ENCODE measurements around the gene OR5H1.
"Not testable (repeated sequence)": the region's sequence is repeated elsewhere in the genome, so short reads cannot be mapped to it uniquely, and the experiment has no call there.

Gene OR5H1

DNA sequence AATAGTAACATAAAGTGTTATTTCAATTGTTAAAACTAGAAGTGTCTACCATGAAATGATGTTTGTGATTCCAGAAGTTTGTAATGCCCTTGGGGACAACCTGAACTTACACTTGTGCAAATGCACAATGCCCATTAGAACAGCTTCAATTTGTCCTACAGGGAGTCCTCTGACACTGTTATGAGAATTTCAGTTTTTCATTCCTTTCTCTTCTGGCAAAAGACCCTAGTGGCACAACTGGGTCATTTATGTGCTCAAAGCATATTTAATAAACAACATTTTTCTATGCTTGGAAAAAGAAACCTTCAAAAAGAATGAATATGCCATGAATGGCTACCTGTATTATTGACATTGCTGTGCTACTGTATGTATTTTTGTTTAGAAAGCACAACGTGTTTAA is at the start of gene OR5H1:
Gene OR5H1, plus strand, starts transcription at position 301 of the 400 bp plus-strand sequence. CDS start 1,977 bp downstream, outside the sequence.
- DNase-seq, result no peak

DNA sequence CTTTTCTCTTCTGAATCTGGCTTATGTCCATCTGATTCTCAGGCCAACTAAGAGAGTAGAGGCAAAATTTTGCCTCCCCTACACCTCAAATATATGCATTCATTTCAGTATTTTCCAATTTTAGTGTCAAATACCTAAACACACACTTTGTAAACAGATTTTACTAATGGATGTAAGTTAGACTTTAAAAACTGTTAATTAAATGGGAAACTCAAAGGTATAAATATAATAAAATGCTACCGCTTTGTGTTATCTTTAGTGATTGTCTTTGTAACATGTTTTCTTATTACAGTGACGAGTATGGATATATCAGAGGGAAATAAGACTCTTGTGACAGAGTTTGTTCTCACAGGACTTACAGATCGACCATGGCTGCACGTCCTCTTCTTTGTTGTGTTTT is 43.6 kb upstream of the OR5H1 start, which contains the start of gene OR5AC2:
Gene OR5AC2, plus strand, starts transcription at position 301 of the 400 bp plus-strand sequence. Its CDS starts 0 bp downstream, at position 301.
- no peak for DNase-seq

DNA sequence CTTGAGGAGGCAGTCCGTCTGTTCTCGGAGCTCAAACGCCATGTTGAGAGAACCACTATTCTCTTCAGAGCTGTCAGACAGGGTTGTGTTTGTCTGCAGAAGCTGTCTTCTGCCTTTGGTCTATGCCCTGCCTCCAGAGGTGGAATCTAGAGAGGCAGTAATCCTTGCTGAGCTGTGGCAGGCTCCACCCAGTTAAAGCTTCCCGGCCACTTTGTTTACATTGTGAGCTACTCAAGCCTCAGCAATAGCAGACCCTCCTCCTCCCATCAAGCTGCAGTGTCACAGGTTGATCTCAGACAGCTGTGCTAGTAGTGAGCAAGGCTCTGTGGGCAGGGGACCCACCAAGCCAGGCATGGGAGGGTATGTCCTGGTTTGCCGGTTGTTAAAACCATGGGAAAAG is 34.6 kb upstream of the OR5H1 start:
- no peak for DNase-seq

DNA sequence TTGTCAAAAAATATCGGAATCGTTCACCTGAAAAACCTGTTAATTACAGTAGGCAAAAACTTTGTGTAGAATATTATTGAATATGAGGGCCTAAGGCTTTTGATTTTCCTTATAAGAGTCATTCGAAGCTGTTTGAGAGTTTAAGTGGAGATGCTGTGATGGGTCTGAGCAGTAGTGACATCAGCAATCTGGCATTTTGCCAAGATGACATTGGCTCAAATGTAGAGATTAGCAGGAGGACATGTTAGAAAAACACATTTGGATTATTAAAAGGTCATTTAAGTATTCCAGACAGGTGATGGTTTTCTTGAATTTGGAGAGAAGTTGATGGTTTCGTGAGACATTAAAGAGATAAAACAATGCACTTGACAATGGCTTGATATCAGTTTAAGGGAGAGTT is 30.7 kb upstream of the OR5H1 start:
- no peak for DNase-seq

DNA sequence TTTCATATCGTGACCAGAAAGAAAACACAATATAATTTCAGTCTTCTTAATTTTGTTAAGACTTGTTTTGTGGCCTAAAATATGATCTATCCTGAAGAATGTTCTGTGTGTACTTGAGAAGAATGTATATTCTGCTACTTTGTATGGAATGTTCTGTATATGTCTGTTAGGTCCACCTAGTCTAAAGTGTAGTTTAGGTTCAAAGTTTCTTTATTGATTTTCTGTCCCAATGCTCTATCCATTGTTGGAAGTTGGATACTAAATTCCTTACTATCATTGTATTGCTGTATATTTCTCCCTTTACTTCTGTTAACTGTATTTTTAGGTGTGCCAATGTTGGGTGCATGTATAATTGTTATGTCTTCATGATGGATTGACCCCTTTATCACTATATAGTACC is 22.4 kb upstream of the OR5H1 start:
- DNase-seq, result no peak

DNA sequence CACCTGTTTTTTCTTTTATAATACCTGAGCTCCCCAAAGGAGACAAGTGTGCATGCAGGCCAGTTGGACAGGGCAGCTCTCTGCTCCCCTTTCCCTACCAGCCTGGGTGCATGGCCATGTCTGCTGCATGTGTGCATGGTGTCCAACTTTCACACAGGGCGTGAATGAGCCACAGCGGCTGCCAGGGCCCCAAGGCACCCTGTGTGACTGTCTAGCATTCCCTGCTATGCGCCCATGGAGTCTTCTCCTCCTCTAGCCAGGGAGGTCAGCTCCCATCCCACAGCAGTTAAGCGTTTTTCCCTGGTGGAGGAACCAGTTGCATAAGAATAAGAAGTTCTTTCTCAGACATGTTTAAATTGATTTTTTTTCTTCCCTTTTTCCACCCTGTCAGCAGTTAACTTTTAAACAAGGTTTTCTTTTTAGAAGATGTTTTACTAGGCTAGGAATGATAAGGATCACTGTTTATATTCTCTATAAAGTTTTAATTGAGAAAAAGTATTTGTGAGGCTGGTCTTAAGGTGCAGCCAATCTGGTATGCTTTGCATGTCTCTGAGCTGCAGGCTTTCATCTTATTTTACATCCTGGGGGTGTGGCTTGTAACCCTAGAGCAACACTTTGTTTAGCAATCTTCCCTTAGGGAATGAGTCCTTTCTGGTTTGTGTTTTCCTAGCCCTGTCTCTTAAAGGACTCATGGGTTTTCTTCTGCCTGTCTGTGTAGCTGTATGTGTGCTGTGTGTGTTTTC is 20.5 kb upstream of the OR5H1 start:
- DNase-seq, result no peak

DNA sequence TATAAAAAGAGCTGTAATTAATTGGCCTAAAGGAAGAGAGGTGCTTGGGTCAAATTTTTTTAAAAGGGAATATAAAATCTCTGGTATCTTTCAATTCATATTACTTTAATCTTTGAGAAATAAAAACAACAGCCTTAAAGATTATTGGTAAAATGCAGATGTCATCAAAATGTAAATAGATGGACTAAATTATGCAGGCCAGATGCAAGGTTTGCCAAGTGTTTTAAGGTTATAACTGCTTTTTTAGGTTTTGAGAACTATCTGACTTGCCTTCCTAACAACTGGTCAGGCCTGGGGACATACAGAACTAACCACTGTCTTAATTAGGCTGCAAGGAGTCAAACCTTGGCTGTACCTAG is 20.0 kb upstream of the OR5H1 start:
- DNase-seq, result no peak

DNA sequence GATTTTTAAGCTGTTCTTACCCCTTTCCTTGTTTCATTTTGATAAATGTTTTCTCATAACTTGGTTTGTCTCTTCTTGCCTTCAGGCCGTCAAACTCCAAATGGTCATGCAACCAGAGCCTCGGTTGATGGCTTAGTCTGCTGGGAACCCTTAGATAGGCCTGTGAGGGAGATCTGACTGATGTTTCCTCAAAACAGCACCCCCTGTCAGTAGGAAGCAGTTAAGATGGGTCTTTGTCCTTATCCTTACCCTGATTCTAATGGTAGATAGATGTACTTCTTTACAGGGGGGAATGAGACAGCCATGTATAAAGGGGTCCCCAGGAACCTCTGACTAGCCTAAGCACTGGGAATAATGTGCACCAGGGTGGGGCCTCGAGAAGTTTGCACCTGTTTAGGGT is 16.3 kb upstream of the OR5H1 start:
- DNase-seq, result no peak

DNA sequence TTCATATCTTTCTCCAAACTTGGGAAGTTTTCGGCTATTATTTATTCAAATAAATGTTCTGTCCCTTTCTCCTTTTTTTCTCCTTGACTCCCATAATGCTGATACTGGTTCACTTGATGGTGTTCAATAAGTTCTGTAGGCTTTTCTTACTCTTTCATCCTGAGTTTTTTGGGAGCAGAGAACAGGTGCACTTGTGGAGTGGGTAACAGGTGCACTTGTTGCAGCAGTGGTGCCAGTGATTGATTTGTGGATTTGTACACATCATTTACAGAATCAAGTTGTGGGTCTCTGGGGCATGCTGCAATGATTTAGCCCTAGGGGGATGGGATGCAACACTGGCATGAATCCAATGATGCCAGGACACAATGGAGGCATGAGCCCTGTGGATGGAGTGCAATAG is 14.8 kb upstream of the OR5H1 start:
- no peak for DNase-seq

DNA sequence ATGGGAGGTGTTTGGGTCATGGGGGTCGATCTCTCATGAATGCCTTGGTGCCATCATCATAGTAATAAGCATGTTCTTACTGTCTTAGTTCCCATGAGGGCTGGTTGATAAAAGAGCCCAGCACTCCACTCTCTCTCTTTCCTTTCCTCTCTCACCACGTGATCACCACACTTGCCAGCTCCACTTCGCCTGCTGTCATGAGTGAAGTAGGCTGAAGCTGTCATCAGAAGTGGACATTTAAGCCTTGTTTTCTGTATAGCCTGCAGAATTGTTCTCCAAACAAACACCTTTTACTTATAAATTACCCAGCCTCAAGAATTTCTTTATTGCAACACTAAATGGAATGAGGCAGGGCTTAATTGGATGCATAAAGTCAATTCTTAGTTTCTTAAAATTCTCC is 6.1 kb downstream of the OR5H1 start:
- no peak for DNase-seq

DNA sequence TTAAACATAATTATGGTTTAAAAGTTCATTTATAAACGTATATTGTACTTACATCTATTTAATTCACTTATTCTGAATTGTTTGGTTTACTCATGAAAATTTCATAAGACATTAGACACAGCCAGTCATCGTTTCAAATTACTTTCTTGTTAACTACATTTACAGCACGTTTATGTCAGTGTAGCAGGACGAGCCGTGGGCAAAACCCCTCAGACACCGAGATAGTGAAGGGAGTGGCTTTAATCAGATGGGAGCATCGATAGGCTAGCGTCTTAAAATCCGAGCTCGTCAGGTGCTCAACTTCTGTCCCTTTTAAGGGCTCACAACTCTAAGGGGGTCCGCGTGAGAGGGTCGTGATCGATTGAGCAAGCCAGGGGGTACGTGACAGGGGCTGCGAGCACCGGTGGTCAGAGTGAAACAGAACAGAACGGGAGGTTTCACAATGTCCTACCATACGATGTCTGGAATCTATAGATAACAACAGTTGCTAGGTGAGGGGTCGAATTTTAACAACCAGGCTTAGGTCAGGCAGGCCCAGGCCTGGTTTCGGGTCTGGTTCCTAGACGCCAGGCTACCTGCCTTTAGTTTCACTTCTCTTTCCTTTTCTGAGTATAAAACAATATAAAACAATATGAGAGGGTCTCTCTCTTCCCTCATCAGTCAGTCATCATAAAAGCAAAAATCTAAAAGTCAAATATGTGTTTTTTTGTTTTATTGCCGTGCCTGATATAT is 7.5 kb downstream of the OR5H1 start:
- DNase-seq, result not testable (repeated sequence)

DNA sequence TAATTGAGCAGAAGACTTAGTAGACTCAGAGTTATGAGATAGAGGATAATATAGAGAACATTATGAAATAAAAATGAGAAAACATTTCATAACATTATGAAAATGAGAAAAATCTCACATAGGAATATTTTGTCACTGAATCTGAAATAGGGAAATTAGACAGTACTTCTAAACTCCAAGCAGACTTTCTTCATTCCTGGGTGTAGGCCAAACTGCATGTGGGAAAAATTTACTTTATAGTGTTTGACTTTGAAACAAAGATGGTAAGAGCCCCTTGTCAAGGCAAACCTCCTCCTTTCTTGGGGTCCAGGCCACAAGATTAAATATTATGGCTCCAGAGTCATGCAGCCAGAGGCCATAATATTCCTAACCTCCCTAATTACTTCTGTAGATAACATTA is 10.0 kb downstream of the OR5H1 start:
- DNase-seq, result no peak

DNA sequence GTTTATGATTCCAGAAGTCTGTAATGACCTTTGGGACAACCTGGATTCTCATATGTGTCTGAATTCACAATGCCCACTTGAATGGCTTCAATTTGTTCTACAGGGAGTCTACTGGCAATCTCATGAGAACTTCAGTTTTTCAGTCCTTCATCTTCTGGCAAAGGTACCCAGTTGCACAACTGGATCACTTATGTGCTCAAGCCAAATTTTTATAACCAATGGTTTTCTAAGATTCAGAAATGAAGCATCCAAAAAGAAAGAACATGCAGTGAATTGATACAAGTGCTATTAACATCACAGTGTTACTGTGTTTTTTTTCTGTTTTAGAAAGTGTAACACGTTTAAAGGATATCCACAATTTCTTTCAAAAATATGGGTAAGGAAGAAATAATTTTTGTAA is 16.7 kb downstream of the OR5H1 start, which contains the start of gene OR5H14:
Gene OR5H14, plus strand, starts transcription at position 301 of the 400 bp plus-strand sequence. CDS start 1,907 bp downstream, outside the sequence.
- DNase-seq, result no peak

DNA sequence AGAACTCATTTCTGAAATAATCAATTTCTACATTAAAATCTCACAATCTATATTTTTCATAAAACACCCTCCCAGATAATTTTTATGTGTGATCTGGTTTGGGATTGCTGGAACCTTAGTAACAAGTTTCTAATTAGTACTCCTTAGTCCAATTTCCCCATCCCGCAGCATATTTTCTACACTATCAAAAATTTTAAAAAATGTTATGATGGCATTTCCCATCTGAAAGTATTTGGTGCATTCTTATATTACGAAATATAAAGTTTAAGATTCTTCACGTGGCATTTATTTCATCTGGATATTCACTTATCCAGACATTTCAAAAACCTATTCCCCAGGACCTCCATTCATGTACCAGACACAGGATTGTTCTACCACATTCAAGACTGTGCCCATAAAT is 18.2 kb downstream of the OR5H1 start:
- no peak for DNase-seq

DNA sequence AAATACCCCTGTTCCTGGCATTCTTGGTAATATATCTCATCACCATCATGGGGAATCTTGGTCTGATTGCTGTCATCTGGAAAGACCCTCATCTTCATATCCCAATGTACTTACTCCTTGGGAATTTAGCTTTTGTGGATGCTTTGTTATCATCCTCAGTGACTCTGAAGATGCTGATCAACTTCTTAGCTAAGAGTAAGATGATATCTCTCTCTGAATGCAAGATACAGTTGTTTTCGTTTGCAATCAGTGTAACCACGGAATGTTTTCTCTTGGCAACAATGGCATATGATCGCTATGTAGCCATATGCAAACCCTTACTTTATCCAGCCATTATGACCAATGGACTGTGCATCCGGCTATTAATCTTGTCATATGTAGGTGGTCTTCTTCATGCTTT is 18.9 kb downstream of the OR5H1 start:
- DNase-seq, result not testable (repeated sequence)

DNA sequence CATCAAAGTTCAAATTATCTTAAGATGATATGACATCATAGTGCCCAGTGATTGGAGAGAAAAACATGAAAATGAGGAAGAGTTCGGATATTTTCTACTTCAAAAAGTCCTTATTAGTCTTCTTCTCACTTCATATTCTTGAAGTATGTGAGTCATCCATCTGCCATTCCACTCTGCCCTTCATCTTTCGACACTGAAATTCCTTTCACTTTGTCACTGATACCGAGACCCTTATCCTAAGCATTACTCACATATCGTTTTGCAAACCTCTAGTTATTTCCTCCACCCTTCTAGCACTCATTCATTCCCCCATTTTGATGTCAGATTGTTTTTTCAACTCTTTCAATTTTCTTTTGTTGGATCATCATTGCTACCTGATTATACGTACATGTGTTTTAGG is 20.7 kb downstream of the OR5H1 start:
- no peak for DNase-seq

DNA sequence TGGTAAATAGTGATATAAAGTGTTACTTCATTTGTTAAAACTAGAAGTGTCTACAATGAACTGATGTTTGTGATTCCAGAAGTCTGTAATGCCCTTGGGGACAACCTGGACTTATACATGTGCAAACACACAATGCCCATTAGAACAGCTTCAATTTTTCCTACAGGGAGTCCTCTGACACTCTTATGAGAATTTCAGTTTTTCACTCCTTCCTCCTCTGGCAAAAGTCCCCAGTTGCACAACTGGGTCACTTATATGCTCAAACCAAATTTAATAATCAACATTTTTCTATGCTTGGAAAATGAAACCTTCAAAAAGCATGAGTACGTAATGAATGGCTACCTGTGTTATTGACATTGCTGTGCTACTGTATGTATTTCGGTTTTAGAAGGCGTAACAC is 35.9 kb downstream of the OR5H1 start, which contains the start of gene OR5H15:
Gene OR5H15, plus strand, starts transcription at position 301 of the 400 bp plus-strand sequence. CDS start 2,004 bp downstream, outside the sequence.
- no peak for DNase-seq

DNA sequence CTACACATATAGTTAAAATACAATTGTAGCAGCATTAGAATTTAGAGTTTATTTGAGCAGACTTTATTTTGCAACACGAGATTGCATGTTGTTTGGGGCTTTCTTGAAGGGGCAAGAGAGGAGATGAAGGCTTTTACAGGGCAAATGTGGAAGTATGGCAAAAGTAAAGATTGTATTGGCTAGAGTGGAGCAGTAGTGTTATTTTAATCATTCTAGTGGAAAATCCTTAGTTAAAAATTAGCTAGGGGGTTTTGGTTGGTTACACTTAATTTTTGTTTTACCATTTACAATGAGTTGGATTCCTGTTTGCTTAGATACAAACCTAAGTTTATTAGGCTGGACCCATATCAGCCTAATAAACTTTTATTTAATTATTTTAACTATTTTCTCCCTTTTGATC is 40.5 kb downstream of the OR5H1 start:
- DNase-seq, result no peak

DNA sequence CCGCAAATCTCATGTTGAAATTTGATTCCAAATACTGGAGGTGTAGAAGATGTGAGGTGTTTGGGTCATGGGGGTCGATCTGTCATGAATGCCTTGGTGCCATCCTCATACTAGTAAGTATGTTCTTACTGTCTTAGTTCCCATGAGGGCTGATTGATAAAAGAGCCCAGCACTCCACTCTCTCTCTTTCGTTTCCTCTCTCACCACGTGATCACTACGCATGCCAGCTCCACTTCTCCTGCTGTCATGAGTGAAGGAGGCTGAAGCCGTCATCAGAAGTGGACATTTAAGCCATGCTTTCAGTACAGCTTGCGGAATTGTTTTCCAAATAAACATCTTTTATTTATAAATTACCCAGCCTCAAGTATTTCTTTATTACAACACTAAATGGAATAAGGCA is 42.1 kb downstream of the OR5H1 start:
- no peak for DNase-seq

DNA sequence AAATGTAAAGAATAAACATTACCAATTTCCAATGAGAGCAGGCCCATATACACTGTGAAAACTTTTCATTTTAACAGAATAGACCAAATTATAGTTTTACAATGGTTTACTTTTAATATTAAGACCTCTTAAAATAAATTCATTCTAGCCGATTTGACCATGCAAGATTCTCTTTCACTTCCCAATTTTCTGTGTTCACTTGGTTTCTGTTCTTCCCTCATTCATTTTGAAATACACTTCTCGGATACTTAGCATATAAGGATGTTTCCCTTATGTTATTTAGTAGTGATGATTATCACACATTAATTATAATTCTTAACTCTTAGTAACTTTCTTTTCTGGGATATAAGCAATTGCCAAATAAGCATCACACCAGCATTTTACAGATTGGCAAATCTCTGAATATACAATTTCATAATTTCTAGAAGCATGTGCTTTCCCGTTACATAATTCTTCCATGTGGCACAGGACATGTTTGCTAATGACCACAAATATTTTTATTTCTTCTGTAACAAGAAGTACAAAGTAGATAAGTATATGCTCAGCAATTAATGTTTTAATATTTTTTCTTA is 49.9 kb downstream of the OR5H1 start:
- DNase-seq, result no peak

DNA sequence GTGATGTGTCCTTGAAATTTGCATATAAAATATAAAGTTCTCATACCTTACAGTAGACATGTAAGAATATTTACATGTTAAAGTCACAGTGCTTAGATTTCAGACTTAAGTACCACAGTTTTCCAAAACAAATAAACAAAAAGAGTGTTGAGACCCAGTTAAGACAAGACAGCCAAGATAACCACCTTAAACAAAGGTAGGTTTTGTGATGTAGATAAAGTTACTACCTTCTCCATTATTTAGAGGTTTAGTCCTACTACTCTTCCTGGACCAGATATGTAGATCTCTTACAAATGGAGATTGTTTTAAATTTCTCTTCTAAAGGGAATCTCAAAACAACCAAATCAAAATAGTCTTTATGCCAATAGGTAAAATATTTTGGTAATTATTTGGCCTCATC is 51.7 kb downstream of the OR5H1 start:
- DNase-seq, result no peak

DNA sequence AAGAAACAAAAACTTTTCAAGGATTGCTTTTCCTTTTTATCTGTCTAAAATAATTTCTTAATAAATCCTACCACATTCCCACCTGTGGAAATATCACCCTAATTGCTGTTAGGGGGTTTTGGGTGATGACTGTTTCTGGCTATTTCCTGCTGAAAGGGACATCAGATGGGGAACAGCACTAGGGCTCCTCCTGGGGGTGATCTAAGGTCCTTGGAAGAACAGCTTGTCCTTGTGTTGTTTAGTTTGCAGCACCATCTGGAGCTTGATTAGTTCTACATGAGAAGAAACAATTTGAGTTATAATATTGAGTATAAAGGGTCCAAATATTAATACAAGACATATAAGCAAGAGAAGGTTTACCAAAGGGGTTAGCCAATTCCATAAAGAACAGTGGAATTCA is 54.7 kb downstream of the OR5H1 start:
- no peak for DNase-seq

Data from activated CD4-positive, alpha-beta T cell treated with anti-CD3 and anti-CD28 coated beads for 48 hours (primary cell).